Measurements from ENCODE around the gene FAM114A1.
"Not testable (repeated sequence)": the region's sequence is repeated elsewhere in the genome, so short reads cannot be mapped to it uniquely, and the experiment has no call there.

Gene FAM114A1

GRCh38 chr4:38987491-38987890 is 119.9 kb downstream of the FAM114A1 start:
- no peak for TF ChIP-seq CTCF (conservative IDR thresholded peaks at IDR 0.05; ENCODE audit: low read length)
- DNase-seq (ENCODE audit: low read depth), result no peak
- no peak overlapping the region for H3K4me3 ChIP-seq (ENCODE audit: low read length)

GRCh38 chr4:38988353-38988752 is 120.7 kb downstream of the FAM114A1 start:
- H3K4me3 ChIP-seq (ENCODE audit: low read length); DNase-seq (ENCODE audit: low read depth): not testable (repeated sequence)

GRCh38 chr4:38989487-38989886 is 121.9 kb downstream of the FAM114A1 start:
- H3K4me3 ChIP-seq (ENCODE audit: low read length), result no peak overlapping the region
- no peak for TF ChIP-seq CTCF (conservative IDR thresholded peaks at IDR 0.05; ENCODE audit: low read length)
- DNase-seq (ENCODE audit: low read depth), result peak; percentile 24

- TF ChIP-seq CTCF (conservative IDR thresholded peaks at IDR 0.05; ENCODE audit: low read length), result no peak
- DNase-seq (ENCODE audit: low read depth), result no peak
- H3K4me3 ChIP-seq (ENCODE audit: low read length), result no peak overlapping the region
Observed at GRCh38 chr4:38990241-38990640, 122.6 kb downstream of the FAM114A1 start.

DNA sequence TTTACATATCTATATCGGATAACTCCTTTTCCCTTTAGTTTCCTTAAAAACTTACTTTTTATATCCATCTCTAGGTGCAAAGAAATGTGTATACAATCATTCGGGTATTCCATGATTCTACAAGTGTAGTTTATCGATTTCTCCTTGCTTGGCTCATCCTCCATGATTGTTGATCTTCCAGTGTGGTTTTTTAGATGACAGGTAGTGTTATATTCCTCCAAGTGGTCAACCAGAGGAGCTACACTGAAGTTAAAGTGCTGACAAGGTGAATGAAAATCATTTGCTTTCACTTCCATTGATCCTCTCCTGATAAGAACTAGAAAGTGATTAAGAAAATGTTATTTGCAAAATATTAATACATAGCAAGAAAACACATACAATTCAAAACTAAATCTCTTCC is 126.1 kb downstream of the FAM114A1 start:
- TF ChIP-seq CTCF (conservative IDR thresholded peaks at IDR 0.05; ENCODE audit: low read length), result peak; percentile 28
- H3K4me3 ChIP-seq (ENCODE audit: low read length), result no peak overlapping the region
- no peak for DNase-seq (ENCODE audit: low read depth)

- TF ChIP-seq CTCF (conservative IDR thresholded peaks at IDR 0.05; ENCODE audit: low read length), result no peak
- H3K4me3 ChIP-seq (ENCODE audit: low read length), result no peak overlapping the region
- DNase-seq (ENCODE audit: low read depth), result no peak
Observed at GRCh38 chr4:38994135-38994534, 126.5 kb downstream of the FAM114A1 start.

Data from AG10803 (cell line).